WTC11 (cell line): ENCODE results near the gene SH3RF2. TPM values are rescaled to one million over a fixed set of nuclear protein-coding genes. Genes with fewer than 3 reads are reported as not detected.

Experiments used
- ATAC-seq: fragments of 200-7000 bp; cut with Tn5 transposase; 2 replicates; pipeline ENCODE4 v1.10.0; 2021; ENCODE audit warnings: mild to moderate bottlenecking, moderate library complexity
- CTCF ChIA-PET: fragments of 300-600 bp; sonication (Branson Sonifier 250); formaldehyde crosslinking; loops from one replicate; lab custom pipeline; 2021; ENCODE audit warnings: antibody characterized with exemption; lab: Charles Lee
- POLR2A ChIA-PET: fragments of 350-600 bp; sonication (Branson Sonifier 250); formaldehyde crosslinking; loops from one replicate; lab custom pipeline; 2021; ENCODE audit warnings: antibody characterized with exemption; lab: Charles Lee
- DNase-seq: peaks from one replicate; pipeline ENCODE4 v3.0.0; 2021; ENCODE audit warnings: low spot score
- H3K27ac Mint-ChIP-seq: 2 replicates; pipeline ENCODE4 v1.8.0; 2021; ENCODE audit warnings: mixed read lengths
- H3K27me3 Mint-ChIP-seq: 2 replicates; pipeline ENCODE4 v1.8.0; 2021; ENCODE audit warnings: low read depth, mild to moderate bottlenecking, moderate library complexity, mixed read lengths
- H3K36me3 Mint-ChIP-seq: 2 replicates; pipeline ENCODE4 v1.8.0; 2021; ENCODE audit warnings: mixed read lengths
- H3K4me1 Mint-ChIP-seq: 2 replicates; pipeline ENCODE4 v1.8.0; 2022; ENCODE audit warnings: mixed read lengths
- H3K4me3 Mint-ChIP-seq: 2 replicates; pipeline ENCODE4 v1.8.0; 2021; ENCODE audit warnings: mild to moderate bottlenecking, moderate library complexity, mixed read lengths
- H3K9me3 Mint-ChIP-seq: 2 replicates; pipeline ENCODE4 v1.8.0; 2021; ENCODE audit warnings: mixed read lengths
- CBFB ChIP-seq: sonication (generic); formaldehyde crosslinking; IDR thresholded peaks from 2 replicates; pipeline ENCODE4 v1.8.1; 2022; ENCODE audit warnings: mild to moderate bottlenecking, low read depth, missing genetic modification reagents
- CREM ChIP-seq: sonication (generic); formaldehyde crosslinking; IDR thresholded peaks from 2 replicates; pipeline ENCODE4 v1.8.1; 2022; ENCODE audit warnings: mild to moderate bottlenecking, missing genetic modification reagents, moderate library complexity
- FOXP1 ChIP-seq: sonication (generic); formaldehyde crosslinking; IDR thresholded peaks from 2 replicates; pipeline ENCODE4 v1.8.0; 2022; ENCODE audit warnings: missing genetic modification reagents, mild to moderate bottlenecking, moderate library complexity, borderline replicate concordance
- HMGA2 ChIP-seq: fragments of 250-450 bp; sonication (Bioruptor Pico); IDR thresholded peaks from 2 replicates; pipeline ENCODE4 v1.4.0; 2021; ENCODE audit warnings: mild to moderate bottlenecking, moderate library complexity
- JAZF1 ChIP-seq: fragments of 250-450 bp; sonication (Bioruptor Pico); IDR thresholded peaks from 2 replicates; pipeline ENCODE4 v1.9.0; 2021; ENCODE audit warnings: moderate library complexity, mild to moderate bottlenecking, inconsistent platforms
- NFATC4 ChIP-seq: fragments of 250-450 bp; sonication (Bioruptor Pico); IDR thresholded peaks from 2 replicates; pipeline ENCODE4 v1.9.0; 2021; ENCODE audit warnings: mild to moderate bottlenecking
- NR1H2 ChIP-seq: sonication (generic); formaldehyde crosslinking; IDR thresholded peaks from 2 replicates; pipeline ENCODE4 v1.9.0; 2021; ENCODE audit warnings: mild to moderate bottlenecking, moderate library complexity, missing genetic modification reagents
- OVOL2 ChIP-seq: fragments of 250-450 bp; sonication (Bioruptor Pico); IDR thresholded peaks from 2 replicates; pipeline ENCODE4 v1.9.0; 2021; ENCODE audit warnings: mild to moderate bottlenecking, borderline replicate concordance
- RELA ChIP-seq: sonication (generic); formaldehyde crosslinking; IDR thresholded peaks from 2 replicates; pipeline ENCODE4 v1.8.1; 2022; ENCODE audit warnings: missing genetic modification reagents, mild to moderate bottlenecking, borderline replicate concordance
- SOX15 ChIP-seq: fragments of 250-450 bp; sonication (Bioruptor Pico); IDR thresholded peaks from 2 replicates; pipeline ENCODE4 v1.9.0; 2021; ENCODE audit warnings: mild to moderate bottlenecking
- SP1 ChIP-seq: sonication (generic); formaldehyde crosslinking; conservative IDR thresholded peaks from 2 replicates; pipeline ENCODE4 v1.8.1; 2022; ENCODE audit warnings: missing genetic modification reagents
- TCF7 ChIP-seq: sonication (generic); formaldehyde crosslinking; IDR thresholded peaks from 2 replicates; pipeline ENCODE4 v1.8.0; 2022; ENCODE audit warnings: mild to moderate bottlenecking, low read depth, missing genetic modification reagents, moderate library complexity
- TEAD4 ChIP-seq: sonication (generic); formaldehyde crosslinking; IDR thresholded peaks from 2 replicates; pipeline ENCODE4 v1.8.0; 2022; ENCODE audit warnings: mild to moderate bottlenecking, missing genetic modification reagents
- ZNF263 ChIP-seq: sonication (generic); formaldehyde crosslinking; IDR thresholded peaks from 2 replicates; pipeline ENCODE4 v1.8.1; 2022; ENCODE audit warnings: low read depth, mild to moderate bottlenecking, moderate library complexity, missing genetic modification reagents
- ZNF423 ChIP-seq: fragments of 250-450 bp; sonication (Bioruptor Pico); IDR thresholded peaks from 2 replicates; pipeline ENCODE4 v2.1.2; 2022; ENCODE audit warnings: mild to moderate bottlenecking, moderate library complexity
- total RNA-seq: library from RNA; stranded (reverse); gene quantifications from 3 replicates; pipeline ENCODE4 v1.2.3, GENCODE V29; 2021
- TF ChIP-seq, protein P1 (sequence below): fragments of 250-450 bp; sonication (Bioruptor Pico); IDR thresholded peaks from 2 replicates; pipeline ENCODE4 v1.8.0; 2021; ENCODE audit warnings: mild to moderate bottlenecking
- TF ChIP-seq, protein P2 (sequence below): sonication (generic); formaldehyde crosslinking; IDR thresholded peaks from 2 replicates; pipeline ENCODE4 v1.8.1; 2023; ENCODE audit warnings: mild to moderate bottlenecking, missing genetic modification reagents
- TF ChIP-seq, protein P3 (sequence below): fragments of 200-600 bp; IDR thresholded peaks from 2 replicates; pipeline ENCODE4 v1.8.0; 2022; ENCODE audit warnings: antibody characterized with exemption
- TF ChIP-seq, protein P4 (sequence below): sonication (generic); formaldehyde crosslinking; IDR thresholded peaks from 2 replicates; pipeline ENCODE4 v1.8.1; 2022; ENCODE audit warnings: low read depth, mild to moderate bottlenecking, moderate library complexity, missing genetic modification reagents, borderline replicate concordance
- TF ChIP-seq, protein P5 (sequence below): sonication (generic); formaldehyde crosslinking; IDR thresholded peaks from 2 replicates; pipeline ENCODE4 v1.8.0; 2023; ENCODE audit warnings: missing genetic modification reagents
- TF ChIP-seq, protein P6 (sequence below): sonication (generic); formaldehyde crosslinking; IDR thresholded peaks from 2 replicates; pipeline ENCODE4 v1.8.1; 2023; ENCODE audit warnings: mild to moderate bottlenecking, missing genetic modification reagents, moderate library complexity
- TF ChIP-seq, protein P7 (sequence below): sonication (generic); formaldehyde crosslinking; IDR thresholded peaks from 2 replicates; pipeline ENCODE4 v1.8.1; 2022; ENCODE audit warnings: missing genetic modification reagents, borderline replicate concordance

The SH3RF2 gene
- total RNA-seq, 1 experiment from 2014 or later = 0.83 TPM

DNA sequence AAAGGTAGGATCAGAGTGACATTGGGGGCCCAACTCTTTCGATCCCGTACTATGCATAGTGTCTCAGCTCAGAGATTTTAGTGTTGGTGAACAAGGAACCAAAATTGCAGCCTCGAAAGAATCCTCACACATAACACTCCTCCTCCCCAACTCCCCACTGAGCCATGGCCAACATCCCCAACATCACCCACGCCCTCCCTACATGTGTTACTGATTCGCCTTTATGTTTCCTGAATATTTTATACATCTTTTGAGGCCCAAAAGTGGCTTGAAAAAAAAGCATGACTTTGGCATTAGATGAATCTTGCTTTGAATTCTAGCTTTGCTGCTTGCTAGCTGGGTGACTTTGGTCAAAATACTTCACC lies 123.8 kb downstream of the SH3RF2 start (continued):
- TF ChIP-seq, protein P1, sequence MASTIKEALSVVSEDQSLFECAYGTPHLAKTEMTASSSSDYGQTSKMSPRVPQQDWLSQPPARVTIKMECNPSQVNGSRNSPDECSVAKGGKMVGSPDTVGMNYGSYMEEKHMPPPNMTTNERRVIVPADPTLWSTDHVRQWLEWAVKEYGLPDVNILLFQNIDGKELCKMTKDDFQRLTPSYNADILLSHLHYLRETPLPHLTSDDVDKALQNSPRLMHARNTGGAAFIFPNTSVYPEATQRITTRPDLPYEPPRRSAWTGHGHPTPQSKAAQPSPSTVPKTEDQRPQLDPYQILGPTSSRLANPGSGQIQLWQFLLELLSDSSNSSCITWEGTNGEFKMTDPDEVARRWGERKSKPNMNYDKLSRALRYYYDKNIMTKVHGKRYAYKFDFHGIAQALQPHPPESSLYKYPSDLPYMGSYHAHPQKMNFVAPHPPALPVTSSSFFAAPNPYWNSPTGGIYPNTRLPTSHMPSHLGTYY (CRISPR knock-in tag) = no peak
- TF ChIP-seq, protein P2, sequence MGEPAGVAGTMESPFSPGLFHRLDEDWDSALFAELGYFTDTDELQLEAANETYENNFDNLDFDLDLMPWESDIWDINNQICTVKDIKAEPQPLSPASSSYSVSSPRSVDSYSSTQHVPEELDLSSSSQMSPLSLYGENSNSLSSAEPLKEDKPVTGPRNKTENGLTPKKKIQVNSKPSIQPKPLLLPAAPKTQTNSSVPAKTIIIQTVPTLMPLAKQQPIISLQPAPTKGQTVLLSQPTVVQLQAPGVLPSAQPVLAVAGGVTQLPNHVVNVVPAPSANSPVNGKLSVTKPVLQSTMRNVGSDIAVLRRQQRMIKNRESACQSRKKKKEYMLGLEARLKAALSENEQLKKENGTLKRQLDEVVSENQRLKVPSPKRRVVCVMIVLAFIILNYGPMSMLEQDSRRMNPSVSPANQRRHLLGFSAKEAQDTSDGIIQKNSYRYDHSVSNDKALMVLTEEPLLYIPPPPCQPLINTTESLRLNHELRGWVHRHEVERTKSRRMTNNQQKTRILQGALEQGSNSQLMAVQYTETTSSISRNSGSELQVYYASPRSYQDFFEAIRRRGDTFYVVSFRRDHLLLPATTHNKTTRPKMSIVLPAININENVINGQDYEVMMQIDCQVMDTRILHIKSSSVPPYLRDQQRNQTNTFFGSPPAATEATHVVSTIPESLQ (CRISPR knock-in tag) = no peak
- TF ChIP-seq CBFB (CRISPR knock-in tag) (no peak), ZNF423 (no peak), NFATC4 (CRISPR knock-in tag) (no peak), TCF7 (CRISPR knock-in tag) (no peak), HMGA2 (CRISPR knock-in tag) (no peak), SOX15 (no peak)
- TF ChIP-seq, protein P3, sequence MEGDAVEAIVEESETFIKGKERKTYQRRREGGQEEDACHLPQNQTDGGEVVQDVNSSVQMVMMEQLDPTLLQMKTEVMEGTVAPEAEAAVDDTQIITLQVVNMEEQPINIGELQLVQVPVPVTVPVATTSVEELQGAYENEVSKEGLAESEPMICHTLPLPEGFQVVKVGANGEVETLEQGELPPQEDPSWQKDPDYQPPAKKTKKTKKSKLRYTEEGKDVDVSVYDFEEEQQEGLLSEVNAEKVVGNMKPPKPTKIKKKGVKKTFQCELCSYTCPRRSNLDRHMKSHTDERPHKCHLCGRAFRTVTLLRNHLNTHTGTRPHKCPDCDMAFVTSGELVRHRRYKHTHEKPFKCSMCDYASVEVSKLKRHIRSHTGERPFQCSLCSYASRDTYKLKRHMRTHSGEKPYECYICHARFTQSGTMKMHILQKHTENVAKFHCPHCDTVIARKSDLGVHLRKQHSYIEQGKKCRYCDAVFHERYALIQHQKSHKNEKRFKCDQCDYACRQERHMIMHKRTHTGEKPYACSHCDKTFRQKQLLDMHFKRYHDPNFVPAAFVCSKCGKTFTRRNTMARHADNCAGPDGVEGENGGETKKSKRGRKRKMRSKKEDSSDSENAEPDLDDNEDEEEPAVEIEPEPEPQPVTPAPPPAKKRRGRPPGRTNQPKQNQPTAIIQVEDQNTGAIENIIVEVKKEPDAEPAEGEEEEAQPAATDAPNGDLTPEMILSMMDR = no peak

DNA sequence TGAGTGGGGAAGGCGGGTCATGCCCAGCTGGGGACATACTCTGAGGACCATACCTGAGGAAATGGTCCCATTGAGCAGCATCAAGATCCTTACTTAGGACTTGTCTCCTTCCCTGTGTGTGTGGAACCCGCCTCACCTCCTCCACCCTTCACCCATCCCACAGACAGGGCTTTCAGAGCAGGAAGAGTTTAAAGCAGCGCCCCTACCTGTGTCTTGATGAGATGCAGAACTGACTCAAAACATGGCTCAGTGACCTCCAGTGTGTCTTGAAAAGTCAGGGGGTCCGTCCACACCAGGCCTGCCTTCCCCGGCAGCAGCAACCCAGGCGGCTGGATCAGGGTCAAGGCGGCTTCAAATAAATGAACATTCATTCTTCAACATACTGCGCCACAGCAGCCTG lies 130.6 kb downstream of the SH3RF2 start:
- POLR2A ChIA-PET = no interaction called here
- CTCF ChIA-PET = no interaction called here

DNA sequence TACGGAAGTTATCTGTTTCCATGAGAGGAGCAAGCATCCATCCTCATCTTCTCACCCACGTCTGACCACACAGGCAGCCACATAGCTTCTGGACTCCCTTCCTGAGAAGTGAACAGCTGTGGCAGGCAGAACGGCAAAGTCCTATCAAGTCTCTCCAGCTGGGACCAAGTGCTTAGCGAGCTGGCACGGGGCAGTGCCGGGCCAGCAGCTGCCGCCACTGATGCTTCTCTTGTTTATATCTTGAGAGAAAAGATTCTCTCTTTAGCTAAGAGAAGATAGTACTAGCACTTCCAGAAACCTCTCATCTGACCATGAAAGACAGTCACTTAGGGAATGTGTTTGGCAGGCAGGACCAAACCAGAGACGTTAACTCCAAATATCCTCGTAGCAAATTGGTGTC lies 131.8 kb downstream of the SH3RF2 start:
- TF ChIP-seq TEAD4 (CRISPR knock-in tag) = no peak
- TF ChIP-seq CBFB (CRISPR knock-in tag) = no peak
- no peak for TF ChIP-seq FOXP1 (CRISPR knock-in tag)
- TF ChIP-seq, protein P4, sequence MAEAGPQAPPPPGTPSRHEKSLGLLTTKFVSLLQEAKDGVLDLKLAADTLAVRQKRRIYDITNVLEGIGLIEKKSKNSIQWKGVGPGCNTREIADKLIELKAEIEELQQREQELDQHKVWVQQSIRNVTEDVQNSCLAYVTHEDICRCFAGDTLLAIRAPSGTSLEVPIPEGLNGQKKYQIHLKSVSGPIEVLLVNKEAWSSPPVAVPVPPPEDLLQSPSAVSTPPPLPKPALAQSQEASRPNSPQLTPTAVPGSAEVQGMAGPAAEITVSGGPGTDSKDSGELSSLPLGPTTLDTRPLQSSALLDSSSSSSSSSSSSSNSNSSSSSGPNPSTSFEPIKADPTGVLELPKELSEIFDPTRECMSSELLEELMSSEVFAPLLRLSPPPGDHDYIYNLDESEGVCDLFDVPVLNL (CRISPR knock-in tag) = no peak
- TF ChIP-seq OVOL2 (CRISPR knock-in tag) = no peak
- no peak for TF ChIP-seq SOX15
- TF ChIP-seq, protein P5, sequence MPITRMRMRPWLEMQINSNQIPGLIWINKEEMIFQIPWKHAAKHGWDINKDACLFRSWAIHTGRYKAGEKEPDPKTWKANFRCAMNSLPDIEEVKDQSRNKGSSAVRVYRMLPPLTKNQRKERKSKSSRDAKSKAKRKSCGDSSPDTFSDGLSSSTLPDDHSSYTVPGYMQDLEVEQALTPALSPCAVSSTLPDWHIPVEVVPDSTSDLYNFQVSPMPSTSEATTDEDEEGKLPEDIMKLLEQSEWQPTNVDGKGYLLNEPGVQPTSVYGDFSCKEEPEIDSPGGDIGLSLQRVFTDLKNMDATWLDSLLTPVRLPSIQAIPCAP (CRISPR knock-in tag) = no peak
- TF ChIP-seq, protein P6, sequence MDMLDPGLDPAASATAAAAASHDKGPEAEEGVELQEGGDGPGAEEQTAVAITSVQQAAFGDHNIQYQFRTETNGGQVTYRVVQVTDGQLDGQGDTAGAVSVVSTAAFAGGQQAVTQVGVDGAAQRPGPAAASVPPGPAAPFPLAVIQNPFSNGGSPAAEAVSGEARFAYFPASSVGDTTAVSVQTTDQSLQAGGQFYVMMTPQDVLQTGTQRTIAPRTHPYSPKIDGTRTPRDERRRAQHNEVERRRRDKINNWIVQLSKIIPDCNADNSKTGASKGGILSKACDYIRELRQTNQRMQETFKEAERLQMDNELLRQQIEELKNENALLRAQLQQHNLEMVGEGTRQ (CRISPR knock-in tag) = no peak
- TF ChIP-seq, protein P3 = no peak
- no peak for TF ChIP-seq RELA (CRISPR knock-in tag)
- no peak for TF ChIP-seq JAZF1
- TF ChIP-seq SP1 (CRISPR knock-in tag) = no peak
- no peak for TF ChIP-seq NR1H2 (CRISPR knock-in tag)
- no peak for TF ChIP-seq ZNF263
- no peak for TF ChIP-seq CREM (CRISPR knock-in tag)
- Mint-ChIP-seq H3K4me1 (peaks cover 20% of the 10 kb centered on the region), H3K27ac (no peak overlapping the region), H3K9me3 (no peaks in the 10 kb centered on the region), H3K27me3 (peaks cover 77% of the 10 kb centered on the region), H3K36me3 (no peaks in the 10 kb centered on the region), H3K4me3 (no peak overlapping the region)
- ChIA-PET CTCF (no interaction called here), POLR2A (no interaction called here)
- DNase-seq (no peak), ATAC-seq (no peak)

More for the DNA sequence above, 130.6 kb downstream of the SH3RF2 start:
- H3K4me1 Mint-ChIP-seq = peaks cover 11% of the 10 kb centered on the region
- H3K9me3 Mint-ChIP-seq = no peaks in the 10 kb centered on the region
- H3K27ac Mint-ChIP-seq = no peak overlapping the region
- H3K27me3 Mint-ChIP-seq = peaks cover 65% of the 10 kb centered on the region
- TF ChIP-seq, protein P7, sequence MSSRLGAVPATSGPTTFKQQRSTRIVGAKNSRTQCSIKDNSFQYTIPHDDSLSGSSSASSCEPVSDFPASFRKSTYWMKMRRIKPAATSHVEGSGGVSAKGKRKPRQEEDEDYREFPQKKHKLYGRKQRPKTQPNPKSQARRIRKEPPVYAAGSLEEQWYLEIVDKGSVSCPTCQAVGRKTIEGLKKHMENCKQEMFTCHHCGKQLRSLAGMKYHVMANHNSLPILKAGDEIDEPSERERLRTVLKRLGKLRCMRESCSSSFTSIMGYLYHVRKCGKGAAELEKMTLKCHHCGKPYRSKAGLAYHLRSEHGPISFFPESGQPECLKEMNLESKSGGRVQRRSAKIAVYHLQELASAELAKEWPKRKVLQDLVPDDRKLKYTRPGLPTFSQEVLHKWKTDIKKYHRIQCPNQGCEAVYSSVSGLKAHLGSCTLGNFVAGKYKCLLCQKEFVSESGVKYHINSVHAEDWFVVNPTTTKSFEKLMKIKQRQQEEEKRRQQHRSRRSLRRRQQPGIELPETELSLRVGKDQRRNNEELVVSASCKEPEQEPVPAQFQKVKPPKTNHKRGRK = no peak
- TF ChIP-seq OVOL2 (CRISPR knock-in tag) = no peak
- H3K4me3 Mint-ChIP-seq = no peak overlapping the region
- no peaks in the 10 kb centered on the region for H3K36me3 Mint-ChIP-seq
- ATAC-seq = peak; percentile 65
- no peak for DNase-seq
